Measurements from ENCODE around the gene ABCB9.

The ABCB9 gene

DNA sequence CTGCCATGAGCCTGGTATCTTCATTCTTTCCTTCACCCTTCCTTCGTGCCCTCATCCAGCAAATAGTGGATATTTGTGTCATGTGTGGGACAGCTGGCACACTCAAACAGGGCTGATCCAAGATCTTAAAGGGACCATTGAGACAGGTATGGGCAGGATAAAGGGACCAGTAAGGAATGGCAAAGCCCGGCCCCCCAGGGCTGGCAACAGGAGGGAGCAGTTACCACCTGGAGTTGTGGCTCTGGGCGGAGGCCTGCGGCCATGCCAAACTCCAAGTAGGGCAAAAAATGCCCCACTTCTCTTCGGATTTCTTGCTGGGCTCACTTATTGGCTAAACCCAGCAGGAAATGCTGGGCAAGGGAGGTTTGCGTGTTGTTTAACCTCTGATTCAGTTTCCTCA, 10.9 kb upstream of the ABCB9 start:
- no peak for TF ChIP-seq ZFX (IDR thresholded peaks at IDR 0.05; ENCODE audit: borderline replicate concordance)
- TF ChIP-seq, protein P1, sequence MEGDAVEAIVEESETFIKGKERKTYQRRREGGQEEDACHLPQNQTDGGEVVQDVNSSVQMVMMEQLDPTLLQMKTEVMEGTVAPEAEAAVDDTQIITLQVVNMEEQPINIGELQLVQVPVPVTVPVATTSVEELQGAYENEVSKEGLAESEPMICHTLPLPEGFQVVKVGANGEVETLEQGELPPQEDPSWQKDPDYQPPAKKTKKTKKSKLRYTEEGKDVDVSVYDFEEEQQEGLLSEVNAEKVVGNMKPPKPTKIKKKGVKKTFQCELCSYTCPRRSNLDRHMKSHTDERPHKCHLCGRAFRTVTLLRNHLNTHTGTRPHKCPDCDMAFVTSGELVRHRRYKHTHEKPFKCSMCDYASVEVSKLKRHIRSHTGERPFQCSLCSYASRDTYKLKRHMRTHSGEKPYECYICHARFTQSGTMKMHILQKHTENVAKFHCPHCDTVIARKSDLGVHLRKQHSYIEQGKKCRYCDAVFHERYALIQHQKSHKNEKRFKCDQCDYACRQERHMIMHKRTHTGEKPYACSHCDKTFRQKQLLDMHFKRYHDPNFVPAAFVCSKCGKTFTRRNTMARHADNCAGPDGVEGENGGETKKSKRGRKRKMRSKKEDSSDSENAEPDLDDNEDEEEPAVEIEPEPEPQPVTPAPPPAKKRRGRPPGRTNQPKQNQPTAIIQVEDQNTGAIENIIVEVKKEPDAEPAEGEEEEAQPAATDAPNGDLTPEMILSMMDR (IDR thresholded peaks at IDR 0.05): no peak
- H3K27ac ChIP-seq: peak overlapping the region; percentile 97

DNA sequence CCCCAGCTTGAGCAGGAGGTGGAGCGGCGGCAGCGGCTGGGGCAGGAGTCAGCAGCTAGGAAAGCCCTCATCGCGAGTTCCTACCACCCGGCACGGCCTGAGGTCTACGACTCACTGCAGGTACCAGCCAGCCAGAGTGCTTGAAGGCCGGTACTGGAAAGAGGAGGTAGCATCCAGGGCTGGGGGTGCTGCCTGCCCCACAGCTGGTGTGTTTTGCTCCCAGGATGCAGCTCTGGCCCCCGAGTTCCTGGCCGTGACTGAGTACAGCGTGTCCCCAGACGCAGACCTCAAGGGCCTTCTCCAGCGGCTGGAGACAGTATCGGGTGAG, 10.3 kb upstream of the ABCB9 start:
- peak overlapping the region; percentile 97 for H3K27ac ChIP-seq
- TF ChIP-seq ZFX (IDR thresholded peaks at IDR 0.05; ENCODE audit: borderline replicate concordance): no peak
- TF ChIP-seq, protein P1 (IDR thresholded peaks at IDR 0.05): no peak

DNA sequence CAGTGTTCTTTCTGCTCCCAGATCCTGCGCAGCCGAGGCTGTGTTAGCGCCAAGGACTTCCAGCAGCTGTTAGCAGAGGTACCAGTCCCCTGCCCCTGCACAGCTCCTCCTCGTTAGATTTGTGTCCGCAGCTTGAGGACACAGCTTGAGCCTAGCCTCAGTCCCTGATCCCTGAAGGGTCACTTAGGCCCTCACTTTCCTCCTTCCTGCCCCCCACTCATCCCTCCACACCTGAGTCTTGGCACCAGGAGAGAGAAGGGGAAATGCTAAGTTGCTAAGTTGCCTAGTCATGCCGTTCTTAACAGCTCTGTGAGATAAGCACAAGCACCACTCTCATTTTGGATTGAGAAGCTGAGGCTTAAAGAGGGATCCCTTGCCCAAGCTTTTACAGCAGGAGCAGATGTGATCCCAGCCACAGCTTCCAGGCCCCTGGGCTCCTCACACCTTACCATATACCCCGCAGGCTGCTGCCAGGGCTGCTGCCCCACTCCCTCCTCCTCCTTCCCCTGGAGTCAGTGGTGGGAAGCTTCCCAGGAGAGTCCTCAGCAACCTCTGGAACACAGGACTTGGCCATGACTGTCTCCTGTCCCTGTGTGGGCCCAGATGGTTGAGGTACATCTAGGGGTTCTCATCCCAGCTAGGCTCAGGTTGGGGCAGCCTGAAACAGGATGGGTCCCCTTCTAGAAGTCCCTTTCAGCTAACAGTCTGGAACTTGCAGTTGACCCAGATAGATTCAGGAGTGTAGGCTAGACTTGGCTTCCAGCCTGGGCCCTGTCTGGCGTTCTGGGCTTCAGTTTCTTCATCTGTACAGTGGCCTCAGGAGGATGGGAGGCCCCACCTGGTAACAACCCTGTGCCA, 9.8 kb upstream of the ABCB9 start:
- TF ChIP-seq ZFX (IDR thresholded peaks at IDR 0.05; ENCODE audit: borderline replicate concordance): no peak
- TF ChIP-seq, protein P1 (IDR thresholded peaks at IDR 0.05): no peak
- peak overlapping the region; percentile 97 for H3K27ac ChIP-seq

DNA sequence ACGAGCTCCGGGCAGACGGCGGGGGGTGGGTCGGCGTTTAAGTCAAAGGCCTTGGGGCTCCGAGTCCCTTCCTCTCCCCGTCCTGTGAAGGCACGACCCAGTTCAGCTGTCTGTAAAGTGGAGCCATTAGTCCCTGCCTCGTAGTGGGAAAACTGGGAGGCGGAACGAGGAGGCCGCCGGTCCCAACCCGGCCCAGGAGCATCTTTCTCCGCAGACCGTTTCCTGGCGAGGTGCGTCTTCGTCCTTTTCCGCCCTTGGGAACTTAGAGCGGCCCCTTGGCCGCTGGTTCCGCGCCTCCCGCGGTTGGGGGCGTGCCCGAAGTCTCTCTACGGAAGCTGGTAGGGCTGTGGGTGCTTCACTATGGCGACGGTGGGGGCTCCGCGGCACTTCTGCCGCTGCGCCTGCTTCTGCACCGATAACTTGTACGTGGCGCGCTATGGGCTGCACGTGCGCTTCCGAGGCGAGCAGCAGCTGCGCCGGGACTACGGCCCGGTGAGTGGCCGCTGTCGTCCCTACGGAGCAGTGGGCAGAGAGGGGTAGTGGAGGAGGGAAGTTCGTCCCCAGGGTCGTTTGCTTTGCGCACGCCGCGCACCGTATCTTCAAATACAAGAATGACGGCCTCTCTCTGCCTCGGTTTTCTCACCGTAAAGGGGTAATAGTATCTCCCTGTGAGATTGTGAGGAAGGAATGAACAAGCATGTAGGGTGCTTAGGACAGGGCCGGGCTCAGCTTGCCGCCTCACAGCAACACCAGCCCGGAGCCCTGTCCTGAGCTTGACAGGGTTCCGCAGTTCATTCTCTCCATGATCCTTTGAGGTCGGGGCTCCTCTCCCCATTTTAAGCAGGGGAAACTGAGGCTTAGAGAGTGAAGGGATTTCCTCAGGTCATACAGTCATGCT, 8.9 kb upstream of the ABCB9 start, which contains the start of gene OGFOD2:
OGFOD2 (plus strand) TSS at position 353 of the 898 bp plus-strand sequence; CDS start at position 361, 8 bp downstream.
- TF ChIP-seq, protein P1 (IDR thresholded peaks at IDR 0.05): 0 out of 2 replicates have a peak, but pooled peaks have one; percentile 3
- TF ChIP-seq ZFX (IDR thresholded peaks at IDR 0.05; ENCODE audit: borderline replicate concordance): no peak
- peak within 1 kb of the TSS; percentile 97 for H3K27ac ChIP-seq

DNA sequence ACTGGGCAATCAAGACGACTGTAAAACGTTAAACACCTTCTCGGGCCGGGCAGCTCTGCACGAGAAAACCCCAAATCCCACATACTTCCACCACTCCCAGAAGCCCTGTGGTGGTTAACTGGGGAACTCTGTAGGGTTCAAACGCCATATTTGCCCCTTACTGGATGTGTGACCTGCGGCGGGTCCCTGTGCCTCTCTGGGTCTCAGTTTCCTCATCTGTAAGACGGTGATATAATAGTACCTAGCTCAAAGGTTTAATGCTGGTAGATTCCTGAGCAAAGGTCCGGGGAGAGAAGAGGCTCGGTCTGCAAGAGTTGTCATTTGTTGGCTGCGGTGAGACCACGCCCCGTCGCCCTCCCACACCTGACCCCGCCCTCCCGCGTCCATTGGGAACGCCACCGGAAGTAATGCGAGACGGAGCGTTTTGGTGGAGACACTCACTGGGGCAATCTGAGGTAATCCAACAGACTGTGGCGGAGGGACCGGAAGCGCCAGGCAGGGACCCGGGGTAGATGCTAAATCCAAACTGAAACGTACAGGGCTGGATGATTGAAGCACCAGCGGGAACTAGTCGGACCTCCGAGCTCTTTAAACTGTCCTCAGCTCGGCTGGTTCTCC, 8.1 kb upstream of the ABCB9 start:
- TF ChIP-seq, protein P1 (IDR thresholded peaks at IDR 0.05): no peak
- TF ChIP-seq ZFX (IDR thresholded peaks at IDR 0.05; ENCODE audit: borderline replicate concordance): no peak
- peak overlapping the region; percentile 97 for H3K27ac ChIP-seq

DNA sequence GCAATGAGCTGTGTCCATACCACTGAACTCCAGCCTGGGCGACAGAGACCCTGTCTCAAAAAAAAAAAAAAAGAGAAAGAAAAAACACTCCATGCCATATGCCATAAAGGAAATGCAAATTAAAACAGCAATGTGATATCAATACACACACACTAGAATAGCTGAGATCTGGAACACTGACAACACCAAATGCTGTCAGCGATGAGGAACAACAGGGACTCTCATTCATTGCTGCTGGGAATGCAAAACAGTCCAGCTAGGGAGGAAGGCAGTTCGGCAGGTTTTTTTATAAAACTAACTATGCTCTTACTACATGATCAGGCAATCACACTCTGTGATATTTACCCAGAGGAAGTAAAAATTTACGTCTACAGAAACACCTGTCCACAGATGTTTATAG, 3.4 kb upstream of the ABCB9 start:
- no peak overlapping the region for H3K27ac ChIP-seq
- TF ChIP-seq, protein P1 (IDR thresholded peaks at IDR 0.05): no peak
- no peak for TF ChIP-seq ZFX (IDR thresholded peaks at IDR 0.05; ENCODE audit: borderline replicate concordance)
